Upper lobe of left lung (tissue), 6 donors: ENCODE results near the gene GCHFR. TPM values are rescaled to one million over a fixed set of nuclear protein-coding genes. Genes with fewer than 3 reads are reported as not detected.

ENCODE experiments used
- ATAC-seq, 2 donors: fragments of 200-7000 bp; cut with Tn5 transposase; one replicate each; pipeline ENCODE4 v1.9.1; 2022; ENCODE audit warnings: mild to moderate bottlenecking in 2 of 2, moderate library complexity in 2 of 2; ENCODE audit not compliant: low FRiP score in 2 of 2
- DNase-seq, 2 donors: peaks; one replicate each; pipeline ENCODE4 v3.0.0-alpha.2; 2019 to 2020
- H3K27ac ChIP-seq, 4 donors: fragments of 200-600 bp; sonication (generic); one replicate each; pipeline ENCODE4 v1.5.1; 2016 to 2019
- H3K27me3 ChIP-seq, 4 donors: fragments of 200-600 bp; sonication (generic); one replicate each; pipeline ENCODE4 v1.5.1; 2017 to 2019
- H3K36me3 ChIP-seq, 4 donors: fragments of 200-600 bp; sonication (generic); one replicate each; pipeline ENCODE4 v1.5.1; 2016 to 2019
- H3K4me1 ChIP-seq, 4 donors: fragments of 200-600 bp; sonication (generic); one replicate each; pipeline ENCODE4 v1.5.1; 2018 to 2019
- H3K4me3 ChIP-seq, 4 donors: fragments of 200-600 bp; sonication (generic); one replicate each; pipeline ENCODE4 v1.5.1; 2017 to 2019; ENCODE audit warnings: mild to moderate bottlenecking in 2 of 4, moderate library complexity in 1 of 4
- H3K9me3 ChIP-seq, 4 donors: fragments of 200-600 bp; sonication (generic); one replicate each; pipeline ENCODE4 v1.5.1; 2018 to 2019
- CTCF ChIP-seq, 6 experiments: fragments of 450-650 bp in 4 of 6; fragments of 200-600 bp in 2 of 6; sonication (generic) in 2 of 6; IDR thresholded peaks; one replicate each; pipeline ENCODE4 v1.5.1; 2016 to 2019; ENCODE audit warnings: antibody characterized with exemption in 6 of 6
- EP300 ChIP-seq, 4 donors: sonication (generic); formaldehyde crosslinking; IDR thresholded peaks; one replicate each; pipeline ENCODE4 v1.5.1; 2017; ENCODE audit warnings: antibody characterized with exemption in 4 of 4, control low read depth in 2 of 4
- POLR2A ChIP-seq, 4 donors: fragments of 450-650 bp; IDR thresholded peaks; one replicate each; pipeline ENCODE4 v1.5.1; 2016 to 2017; ENCODE audit warnings: antibody characterized with exemption in 4 of 4, mild to moderate bottlenecking in 2 of 4
- POLR2AphosphoS5 ChIP-seq, 2 donors: sonication (generic); formaldehyde crosslinking; IDR thresholded peaks; one replicate each; pipeline ENCODE4 v1.5.1; 2017; ENCODE audit warnings: antibody characterized with exemption in 2 of 2
- WGBS, 2 donors: methylation state at CpG; one replicate each; pipeline ENCODE4 v1.1.5; 2017 to 2018; 5-methylcytosine and 5-hydroxymethylcytosine counted together
- total RNA-seq, 6 donors: library from RNA; depleted of rRNA in 4 of 6; stranded (reverse); fragments of >200 nt in 4 of 6; gene quantifications; one replicate each; pipeline versions ENCODE4 v1.1.0 to v1.2.1, GENCODE V29; 2016 to 2021
- donor health status: DM: no; HTN: no; CAD: no; lungs with moderate emphysema.
- donor health status: DM: no; HTN: yes; CAD: no; lungs with severe emphysema.

The GCHFR gene
- total RNA-seq, 6 donors from 2014 or later: 84.9 to 206 (median 105) TPM

GRCh38 chr15:40767838-40768500, 4.1 kb downstream of the GCHFR start:
- Histone ChIP-seq H3K27me3 (no peaks in the 10 kb centered on the region), H3K27ac (peak overlapping the region in 1 of 4 donors; percentile 75), H3K4me3 (no peak overlapping the region), H3K9me3 (no peaks in the 10 kb centered on the region), H3K4me1 (peaks cover 31 to 72% (median 49%) of the 10 kb centered on the region in 4 donors), H3K36me3 (peaks cover 0 to 46% (median 25%) of the 10 kb centered on the region in 4 donors)
- ATAC-seq (no peak), DNase-seq (peak in 1 of 2 donors; percentile 80)
- TF ChIP-seq EP300 (IDR thresholded peaks at IDR 0.05) (no peak), CTCF (IDR thresholded peaks at IDR 0.05) (no peak), POLR2A (IDR thresholded peaks at IDR 0.05) (no peak), POLR2AphosphoS5 (IDR thresholded peaks at IDR 0.05) (no peak)
- WGBS, 2 donors: 89 to 97% methylated on average over 29 of the region's 29 CpGs

- peaks cover 24 to 65% (median 42%) of the 10 kb centered on the region in 4 donors for H3K4me1 ChIP-seq
- no peaks in the 10 kb centered on the region for H3K27me3 ChIP-seq
- ATAC-seq (no peak), DNase-seq (no peak)
- H3K9me3 ChIP-seq: no peaks in the 10 kb centered on the region
- 65 to 70% methylated on average over 14 to 21 of the region's 21 CpGs for WGBS, 2 donors
- H3K36me3 ChIP-seq: peaks cover 0 to 53% (median 32%) of the 10 kb centered on the region in 4 donors
- H3K27ac ChIP-seq: peak overlapping the region; percentile 54 to 81 (median 68)
- peak overlapping the region in 1 of 4 donors; percentile 16 for H3K4me3 ChIP-seq
- TF ChIP-seq CTCF (IDR thresholded peaks at IDR 0.05): no peak
- no peak for TF ChIP-seq EP300 (IDR thresholded peaks at IDR 0.05)
- TF ChIP-seq POLR2A (IDR thresholded peaks at IDR 0.05): no peak
- TF ChIP-seq POLR2AphosphoS5 (IDR thresholded peaks at IDR 0.05): no peak
Measured at GRCh38 chr15:40768521-40769273, 4.8 kb downstream of the GCHFR start.

- peak within 1 kb of the TSS; percentile 54 to 81 (median 68) for H3K27ac ChIP-seq
- H3K4me1 ChIP-seq: peaks cover 21 to 57% (median 40%) of the 10 kb centered on the region in 4 donors
- DNase-seq (peak; percentile 78 to 79), ATAC-seq (peak; percentile 12 to 70)
- TF ChIP-seq CTCF (IDR thresholded peaks at IDR 0.05) (no peak), EP300 (IDR thresholded peaks at IDR 0.05) (no peak), POLR2AphosphoS5 (IDR thresholded peaks at IDR 0.05) (no peak), POLR2A (IDR thresholded peaks at IDR 0.05) (peak in 1 of 4 donors; percentile 33)
- H3K9me3 ChIP-seq: no peaks in the 10 kb centered on the region
- peaks cover 0 to 62% (median 41%) of the 10 kb centered on the region in 4 donors for H3K36me3 ChIP-seq
- H3K27me3 ChIP-seq: no peaks in the 10 kb centered on the region
- H3K4me3 ChIP-seq: peak within 1 kb of the TSS in 2 of 4 donors; percentile 4 to 16
- WGBS, 2 donors: 51 to 63% methylated on average over 20 to 28 of the region's 28 CpGs
Measured at GRCh38 chr15:40769274-40770146, 5.6 kb downstream of the GCHFR start, which contains the start of gene C15orf62. TSS of gene C15orf62 (plus strand) at chr15:40769980. CDS start at chr15:40770496, 516 bp downstream.

GRCh38 chr15:40770147-40770721, 6.4 kb downstream of the GCHFR start:
- H3K4me3 ChIP-seq: peak overlapping the region in 1 of 4 donors; percentile 4
- no peaks in the 10 kb centered on the region for H3K9me3 ChIP-seq
- H3K36me3 ChIP-seq: peaks cover 2 to 69% (median 48%) of the 10 kb centered on the region in 4 donors
- TF ChIP-seq CTCF (IDR thresholded peaks at IDR 0.05) (no peak), POLR2A (IDR thresholded peaks at IDR 0.05) (no peak), EP300 (IDR thresholded peaks at IDR 0.05) (no peak), POLR2AphosphoS5 (IDR thresholded peaks at IDR 0.05) (no peak)
- no peak for ATAC-seq
- H3K27ac ChIP-seq: peak overlapping the region; percentile 54 to 81 (median 68)
- H3K4me1 ChIP-seq: peaks cover 15 to 49% (median 32%) of the 10 kb centered on the region in 4 donors
- DNase-seq: peak; percentile 56 to 85
- 86% methylated on average over 17 of the region's 17 CpGs; no CpG with 5 or more reads in 1 of the 2 donors for WGBS, 2 donors
- H3K27me3 ChIP-seq: no peaks in the 10 kb centered on the region
